A673 (cell line): ENCODE data around the gene NR1I2.

Experiments used
- CTCF ChIP-seq: fragments of 300-800, 200-600 bp; sonication (generic); conservative IDR thresholded peaks from 2 replicates; pipeline ENCODE4 v1.5.1; 2017; ENCODE audit warnings: low read depth, mild to moderate bottlenecking, antibody characterized with exemption, low read length, moderate library complexity, mixed read lengths
- EZH2 ChIP-seq: fragments of 200-600 bp; sonication (generic); IDR thresholded peaks from 2 replicates; pipeline ENCODE4 v1.6.1; 2017; ENCODE audit warnings: borderline replicate concordance, low read depth, mild to moderate bottlenecking, mixed read lengths, antibody characterized with exemption, low read length; ENCODE audit not compliant: poor library complexity, severe bottlenecking

- TF ChIP-seq CTCF: no peak
- no peak for TF ChIP-seq EZH2
These were observed 45.1 kb downstream of the NR1I2 start for GRCh38 chr3:119826711-119827608.
